Stimulated activated naive CD8-positive, alpha-beta T cell treated with anti-CD3 and anti-CD28 coated beads, Interleukin-15, Interleukin-2, amounts not matched to agents 100 U/mL and 50 U/mL, for 24 hours (primary cell): ENCODE measurements around the gene SNX3.
"Not testable (repeated sequence)": the region's sequence is repeated elsewhere in the genome, so short reads cannot be mapped to it uniquely, and the experiment has no call there.

ENCODE experiments used
- ATAC-seq: fragments of 150-1000 bp; cut with Tn5 transposase; one replicate; pipeline ENCODE4 v1.10.0; 2021
- DNase-seq: peaks from one replicate; pipeline ENCODE4 v3.0.0; 2021

The SNX3 gene

GRCh38 chr6:108260809-108261569 lies at the start of gene SNX3:
Gene SNX3, minus strand, starts transcription at chr6:108261040. Its CDS starts 119 bp downstream, at chr6:108260921.
- peak; percentile 95 for ATAC-seq
- peak; percentile 93 for DNase-seq

GRCh38 chr6:108309844-108310243 lies 49.0 kb upstream of the SNX3 start:
- no peak for ATAC-seq
- no peak for DNase-seq

- not testable (repeated sequence) for ATAC-seq, DNase-seq
These were observed 47.8 kb upstream of the SNX3 start for GRCh38 chr6:108308641-108309040.

- DNase-seq (no peak), ATAC-seq (no peak)
These were observed 43.8 kb upstream of the SNX3 start for GRCh38 chr6:108304646-108305045.

GRCh38 chr6:108302386-108302785 lies 41.5 kb upstream of the SNX3 start:
- DNase-seq (no peak), ATAC-seq (no peak)

- DNase-seq (no peak), ATAC-seq (no peak)
These were observed 34.8 kb upstream of the SNX3 start for GRCh38 chr6:108295676-108296075.

GRCh38 chr6:108294727-108295625 lies 34.1 kb upstream of the SNX3 start, which contains the start of gene AFG1L:
Gene AFG1L, plus strand, starts transcription at chr6:108295054. Its CDS starts 26 bp downstream, at chr6:108295080.
- ATAC-seq (peak; percentile 92), DNase-seq (peak; percentile 90)

GRCh38 chr6:108294297-108294726 lies 33.5 kb upstream of the SNX3 start:
- DNase-seq (no peak), ATAC-seq (peak; percentile 10)

GRCh38 chr6:108293527-108294296 lies 32.9 kb upstream of the SNX3 start:
- DNase-seq: no peak
- ATAC-seq: no peak

- not testable (repeated sequence) for ATAC-seq, DNase-seq
These were observed 31.7 kb upstream of the SNX3 start for GRCh38 chr6:108292561-108292960.

GRCh38 chr6:108291091-108291490 lies 30.3 kb upstream of the SNX3 start:
- ATAC-seq: no peak
- no peak for DNase-seq

GRCh38 chr6:108288742-108289141 lies 27.9 kb upstream of the SNX3 start:
- ATAC-seq (peak; percentile 14), DNase-seq (no peak)

GRCh38 chr6:108287373-108287772 lies 26.5 kb upstream of the SNX3 start:
- ATAC-seq (no peak), DNase-seq (no peak)

- DNase-seq: no peak
- no peak for ATAC-seq
These were observed 25.5 kb upstream of the SNX3 start for GRCh38 chr6:108286366-108286765.

- DNase-seq (no peak), ATAC-seq (no peak)
These were observed 24.5 kb upstream of the SNX3 start for GRCh38 chr6:108285381-108285780.

- ATAC-seq: no peak
- no peak for DNase-seq
These were observed 17.0 kb upstream of the SNX3 start for GRCh38 chr6:108277831-108278230.

GRCh38 chr6:108277295-108277694 lies 16.5 kb upstream of the SNX3 start:
- DNase-seq: no peak

GRCh38 chr6:108275976-108276375 lies 15.1 kb upstream of the SNX3 start:
- no peak for ATAC-seq
- no peak for DNase-seq

More at GRCh38 chr6:108277295-108277694, 16.5 kb upstream of the SNX3 start:
- no peak for ATAC-seq

- DNase-seq: no peak
- no peak for ATAC-seq
These were observed 13.7 kb upstream of the SNX3 start for GRCh38 chr6:108274546-108274945.

- not testable (repeated sequence) for ATAC-seq, DNase-seq
These were observed 9.1 kb upstream of the SNX3 start for GRCh38 chr6:108269955-108270354.

GRCh38 chr6:108268845-108269244 lies 8.0 kb upstream of the SNX3 start:
- ATAC-seq (no peak), DNase-seq (no peak)

GRCh38 chr6:108263371-108263770 lies 2.5 kb upstream of the SNX3 start:
- DNase-seq: no peak
- no peak for ATAC-seq
